HG02973 (cell line): ENCODE data around the gene KLHL2.
"Not testable (repeated sequence)": the region's sequence is repeated elsewhere in the genome, so short reads cannot be mapped to it uniquely, and the experiment has no call there.

ENCODE experiments used
- ATAC-seq: cut with Tn5 transposase; IDR thresholded peaks from one replicate; pipeline ENCODE4 v1.9.1; 2021; ENCODE audit warnings: moderate library complexity; ENCODE audit not compliant: unreplicated experiment

KLHL2 gene

DNA sequence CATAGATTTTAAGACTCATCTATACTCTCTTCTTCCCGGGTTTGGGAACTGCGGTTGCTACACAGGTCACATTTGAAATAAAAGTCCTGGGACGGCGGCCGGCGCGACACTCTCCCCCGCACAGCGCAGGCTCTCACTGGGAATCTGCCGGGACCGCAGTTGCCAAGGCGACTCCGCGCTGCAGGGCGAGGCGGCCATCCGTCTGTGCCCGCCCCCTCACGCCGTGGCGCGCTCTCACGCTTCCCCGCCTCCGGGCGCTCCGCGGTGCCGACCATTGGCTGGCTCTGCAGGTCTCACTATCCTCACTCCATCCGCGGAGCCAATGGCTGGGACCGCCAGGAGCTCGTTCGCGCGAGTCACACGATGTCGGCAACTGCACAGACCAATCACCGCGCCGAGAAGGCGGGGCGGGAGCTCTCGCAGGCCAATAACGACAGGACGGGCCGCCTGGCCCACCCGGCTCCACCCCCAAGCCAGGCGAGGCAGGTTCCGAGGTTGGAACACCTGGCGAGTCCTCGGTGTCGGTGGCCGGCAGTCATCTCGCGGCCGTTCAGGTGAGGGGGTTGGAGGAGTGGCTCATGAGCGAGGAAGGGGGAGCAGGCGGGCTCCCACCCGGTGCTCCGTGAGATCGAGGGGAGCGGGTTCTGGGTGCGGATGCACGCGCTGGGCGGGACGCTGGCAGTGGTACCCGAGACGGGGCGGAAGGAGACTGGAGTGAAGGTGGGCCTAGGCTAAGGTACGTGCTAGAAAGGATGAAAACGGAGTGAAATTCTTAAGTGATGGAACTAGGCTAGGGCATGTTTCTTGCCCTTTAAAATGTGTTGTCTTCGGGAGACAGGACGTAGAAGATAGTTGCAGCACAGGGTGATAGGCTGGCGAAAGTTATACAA lies 120.1 kb downstream of the KLHL2 start, which contains the start of gene MSMO1:
Gene MSMO1 (plus strand): TSS at position 459 of the 890 bp plus-strand sequence. CDS start 5,702 bp downstream, outside the sequence.
- peak; percentile 98 for ATAC-seq

DNA sequence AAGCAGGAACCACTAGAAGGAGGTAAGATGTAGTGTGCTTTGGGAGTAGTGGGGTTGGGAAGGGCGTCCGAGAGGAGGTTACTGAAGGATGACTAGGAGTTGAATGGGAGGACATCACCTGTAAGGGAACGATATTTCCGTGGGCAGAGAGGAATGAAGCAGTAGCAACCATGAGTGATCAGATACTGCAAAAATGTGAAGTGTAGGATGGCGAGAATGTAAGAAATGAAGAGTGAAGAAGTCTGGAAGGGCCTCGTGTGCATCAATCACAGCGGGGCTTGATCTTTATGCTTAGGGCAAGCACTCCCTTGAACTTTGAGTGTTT lies 120.7 kb downstream of the KLHL2 start:
- peak; percentile 0 for ATAC-seq

DNA sequence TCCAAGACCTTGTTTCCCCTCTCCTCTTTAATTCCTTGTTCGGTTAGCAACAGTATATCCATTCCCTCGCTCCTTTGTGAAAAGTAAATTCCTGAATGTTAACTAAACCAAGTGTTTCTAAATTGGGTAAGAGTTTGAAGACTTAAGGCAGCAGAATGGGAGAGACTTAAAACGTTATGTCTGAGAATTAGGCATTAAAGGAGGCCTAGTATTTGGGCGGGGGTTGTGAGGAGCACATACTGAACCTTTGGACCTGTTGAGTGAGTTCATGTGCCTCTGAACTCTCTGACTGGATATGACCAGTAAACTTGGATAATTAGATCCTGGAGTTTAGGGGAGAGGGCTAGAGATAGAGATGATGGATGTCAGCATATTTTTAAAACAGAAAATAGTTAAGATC lies 121.3 kb downstream of the KLHL2 start:
- no peak for ATAC-seq

DNA sequence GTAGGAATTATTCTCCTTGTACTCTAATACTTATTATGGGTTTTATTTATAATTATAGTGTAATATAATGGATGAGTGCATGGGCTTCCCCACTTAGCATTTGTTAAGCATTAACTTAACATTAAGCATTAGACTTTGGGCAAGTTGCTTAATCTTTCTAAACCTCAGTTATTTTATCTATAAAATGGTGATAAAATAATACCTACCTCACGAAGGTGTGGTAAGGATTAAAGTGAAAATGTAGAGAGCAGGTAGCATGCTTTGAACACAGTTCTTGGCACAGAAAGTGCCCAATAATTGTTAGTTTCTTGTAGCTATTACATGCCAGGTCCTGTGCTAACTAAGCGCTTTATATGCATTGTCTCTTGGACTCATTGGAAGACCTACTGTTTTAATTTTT lies 122.7 kb downstream of the KLHL2 start:
- ATAC-seq = no peak

DNA sequence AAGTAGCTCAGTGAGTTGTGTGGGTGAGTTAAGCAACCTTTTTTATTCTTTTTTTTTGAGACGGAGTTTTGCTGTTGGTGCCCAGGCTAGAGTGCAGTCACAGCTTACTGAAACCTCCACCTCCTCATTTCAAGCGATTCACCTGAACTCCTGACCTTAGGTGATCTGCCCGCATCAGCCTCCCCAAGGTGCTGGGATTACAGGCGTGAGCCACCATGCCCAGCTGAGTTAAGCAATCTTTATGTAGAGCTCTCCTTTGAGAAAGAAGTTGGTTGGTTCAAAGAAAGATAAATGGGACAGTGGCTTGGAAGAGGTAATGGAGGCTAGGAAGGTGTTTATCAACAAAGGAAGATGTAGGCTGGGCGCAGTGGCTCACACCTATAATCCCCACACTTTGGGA lies 123.3 kb downstream of the KLHL2 start:
- ATAC-seq = no peak

DNA sequence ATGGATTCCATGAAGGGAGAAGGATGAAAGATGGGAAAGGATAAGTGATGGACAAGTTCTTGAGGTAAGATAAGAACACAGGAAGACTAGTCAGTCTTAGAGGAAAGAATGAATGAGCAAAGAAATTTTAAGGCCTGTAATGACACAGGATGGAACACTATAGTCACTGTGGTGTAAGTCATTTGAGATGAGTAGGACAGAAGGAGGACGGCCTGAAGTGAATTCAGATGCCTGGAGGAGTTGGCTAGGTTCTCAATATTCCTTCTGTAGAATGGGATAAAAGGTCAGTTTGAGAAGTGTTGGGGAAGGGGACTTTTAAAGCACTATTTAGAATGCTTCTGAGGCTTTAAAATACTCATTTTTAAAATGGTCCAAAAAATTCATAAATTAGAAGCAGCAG lies 124.0 kb downstream of the KLHL2 start:
- no peak for ATAC-seq

DNA sequence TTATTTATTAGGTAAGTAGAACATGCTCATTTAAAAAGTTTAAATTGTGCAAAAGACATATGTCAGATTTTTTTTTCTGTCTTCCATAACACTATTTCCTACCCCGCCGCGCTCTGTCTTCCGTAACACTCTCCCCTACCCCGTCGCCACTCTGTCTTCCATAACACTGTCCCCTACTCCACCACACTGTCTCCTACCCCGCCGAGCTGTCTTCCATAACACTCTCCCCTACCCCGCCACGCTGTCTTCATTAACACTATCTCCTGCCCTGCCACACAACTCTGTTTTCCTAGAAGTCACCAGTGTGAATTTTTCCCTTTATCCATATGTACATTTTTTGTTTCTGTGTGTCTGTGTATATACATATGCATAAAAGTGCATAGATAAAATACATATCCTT lies 124.5 kb downstream of the KLHL2 start:
- ATAC-seq = no peak

DNA sequence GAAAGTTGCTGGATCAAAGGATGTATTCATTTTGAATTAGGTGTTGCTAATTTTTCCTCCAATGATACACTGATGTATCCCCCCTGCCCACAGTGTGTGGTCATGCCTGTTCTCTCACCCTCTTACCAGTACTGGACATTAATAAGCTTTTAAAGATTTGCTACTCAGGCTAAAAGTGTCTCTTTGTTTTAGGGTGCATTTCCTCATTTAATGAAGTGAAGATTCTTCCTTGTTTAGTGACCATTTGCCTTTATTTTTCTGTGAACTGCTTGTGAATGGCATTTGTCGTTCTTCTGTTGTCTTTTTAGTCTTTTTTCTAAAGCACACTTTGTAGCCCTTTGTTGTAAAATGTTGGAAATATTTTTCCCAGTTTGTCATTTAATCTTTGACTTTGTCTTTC lies 125.1 kb downstream of the KLHL2 start:
- ATAC-seq = no peak

DNA sequence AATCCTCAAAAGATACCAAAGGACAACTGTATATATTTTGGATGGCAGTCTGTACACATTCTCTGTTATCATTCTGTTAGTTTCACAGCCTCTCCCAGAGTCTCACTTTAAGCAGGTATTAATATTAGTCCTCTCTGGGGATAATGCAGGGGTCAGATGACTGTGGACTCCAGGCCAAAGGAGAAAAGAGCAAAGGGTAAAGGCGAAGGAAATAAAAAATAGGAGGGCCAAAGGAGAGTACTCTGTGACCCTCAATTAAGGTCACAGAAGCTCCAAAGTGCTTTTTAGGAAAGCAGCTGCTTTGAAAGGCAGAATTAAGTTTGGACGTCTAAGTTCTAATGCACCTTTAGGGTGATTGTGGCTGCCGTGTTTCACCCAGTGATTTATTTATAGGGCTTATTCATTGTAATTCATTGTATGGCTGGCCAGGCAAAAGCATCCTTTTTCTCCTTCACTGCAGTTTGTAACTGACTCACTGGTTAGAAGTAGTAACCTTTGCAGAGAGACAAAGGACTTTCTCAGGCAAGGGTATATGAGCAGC lies 127.9 kb downstream of the KLHL2 start:
- ATAC-seq = no peak

DNA sequence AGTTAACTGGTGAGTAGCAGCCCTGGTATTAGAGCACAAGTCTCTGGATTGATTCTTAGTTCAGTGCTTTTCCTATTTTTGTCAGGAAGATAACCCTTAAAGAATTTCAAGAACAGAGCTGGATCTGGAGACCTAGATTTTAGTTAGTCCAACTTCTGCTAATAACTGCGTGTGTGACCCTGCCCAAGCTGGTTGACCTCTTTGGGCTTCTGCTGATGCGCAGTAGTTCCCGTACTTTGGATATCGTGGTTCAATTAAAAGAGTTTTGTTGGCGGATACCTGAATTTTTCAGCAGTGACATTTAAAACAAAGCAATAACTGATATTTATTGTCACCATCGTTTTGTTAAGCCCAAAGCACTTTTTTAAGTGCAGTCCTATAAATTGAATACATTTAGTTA lies 129.4 kb downstream of the KLHL2 start:
- ATAC-seq = no peak

DNA sequence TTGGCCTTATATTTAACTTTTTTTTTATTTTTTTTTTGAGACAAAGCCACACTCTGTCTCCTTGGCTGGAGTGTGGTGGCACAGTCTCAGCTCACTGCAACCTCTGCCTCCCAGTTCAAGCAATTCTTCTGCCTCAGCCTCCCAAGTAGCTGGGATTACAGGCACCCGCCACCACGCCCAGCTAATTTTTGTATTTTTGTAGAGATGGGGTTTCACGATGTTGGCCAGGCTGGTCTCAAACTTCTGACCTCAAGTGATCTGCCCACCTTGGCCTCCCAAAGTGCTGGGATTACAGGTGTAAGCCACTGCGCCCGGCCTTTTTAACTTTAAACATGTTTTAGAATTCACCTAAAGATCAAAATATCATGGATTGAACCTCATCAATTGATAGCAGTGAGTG lies 135.0 kb downstream of the KLHL2 start:
- not testable (repeated sequence) for ATAC-seq

DNA sequence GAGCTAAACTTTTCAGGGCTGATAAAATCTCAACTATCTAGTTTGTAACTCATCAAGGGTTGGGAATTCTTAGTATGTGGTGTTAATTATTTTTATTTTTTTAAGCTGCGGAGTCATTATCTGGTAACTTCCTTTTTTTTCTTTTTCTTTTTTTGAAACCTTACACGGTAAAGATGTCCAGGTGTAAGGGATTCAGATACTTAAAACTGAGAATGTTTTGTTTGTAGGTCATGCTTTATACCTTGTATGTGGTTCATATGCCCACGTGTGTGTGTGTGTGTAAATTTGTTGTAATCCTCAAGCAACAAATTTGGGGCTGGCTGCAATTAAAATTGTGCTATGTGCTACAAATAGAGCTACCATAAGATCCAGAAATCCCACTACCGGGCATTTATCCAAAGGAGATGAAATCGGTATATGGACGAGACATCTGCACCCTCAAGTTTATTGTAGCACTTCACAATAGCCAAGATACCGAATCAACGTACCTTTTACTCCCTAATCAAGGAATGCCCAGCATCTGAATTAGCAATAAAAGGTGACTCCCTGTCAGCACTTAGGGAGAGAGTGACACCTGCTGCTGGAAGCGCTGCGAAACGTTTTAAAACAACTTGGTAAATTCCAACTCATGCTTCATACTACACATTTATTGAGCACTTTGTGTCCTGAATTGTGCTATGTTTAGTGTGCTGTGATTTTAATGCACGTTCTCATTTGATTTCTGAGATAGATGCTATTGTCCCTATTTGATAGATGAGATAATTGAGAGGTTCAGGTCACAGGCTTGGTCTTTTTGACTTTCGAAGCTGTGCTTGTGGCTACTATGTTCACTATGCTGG lies 136.2 kb downstream of the KLHL2 start:
- no peak for ATAC-seq

DNA sequence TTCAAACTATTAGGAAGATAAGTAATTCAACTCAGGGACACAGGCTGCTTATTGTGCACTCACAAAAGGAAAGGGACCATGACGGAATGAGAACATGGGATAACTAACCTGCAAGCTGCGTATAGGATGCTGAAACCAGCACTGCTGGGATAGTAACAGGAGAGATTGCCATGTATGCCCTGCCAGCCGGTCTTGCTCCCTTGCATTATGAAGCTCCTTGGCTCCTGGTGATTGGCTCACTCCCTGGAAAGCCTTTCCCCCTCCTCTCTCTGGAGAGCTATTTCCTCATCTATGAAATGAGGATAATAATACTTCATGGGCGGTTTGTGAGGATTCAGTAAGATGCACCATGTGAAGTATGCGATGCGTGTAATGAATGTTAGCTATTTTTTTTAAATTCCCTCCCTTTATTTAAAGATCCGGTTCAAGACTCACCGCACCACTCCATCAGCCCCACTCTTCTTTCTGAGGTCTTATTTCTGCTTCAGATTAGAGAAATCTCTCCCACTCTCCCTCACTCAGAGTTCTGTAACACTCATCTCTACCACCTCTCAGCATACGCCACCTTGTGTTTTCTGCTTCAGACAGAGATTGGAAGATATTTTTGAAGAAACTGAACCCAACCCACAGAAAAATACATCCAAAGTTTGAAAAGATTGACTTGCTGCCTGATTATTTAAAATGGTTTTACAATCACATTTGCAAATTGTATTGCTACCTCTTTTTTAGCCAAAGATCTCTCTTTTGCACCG lies 138.5 kb downstream of the KLHL2 start:
- ATAC-seq = no peak

DNA sequence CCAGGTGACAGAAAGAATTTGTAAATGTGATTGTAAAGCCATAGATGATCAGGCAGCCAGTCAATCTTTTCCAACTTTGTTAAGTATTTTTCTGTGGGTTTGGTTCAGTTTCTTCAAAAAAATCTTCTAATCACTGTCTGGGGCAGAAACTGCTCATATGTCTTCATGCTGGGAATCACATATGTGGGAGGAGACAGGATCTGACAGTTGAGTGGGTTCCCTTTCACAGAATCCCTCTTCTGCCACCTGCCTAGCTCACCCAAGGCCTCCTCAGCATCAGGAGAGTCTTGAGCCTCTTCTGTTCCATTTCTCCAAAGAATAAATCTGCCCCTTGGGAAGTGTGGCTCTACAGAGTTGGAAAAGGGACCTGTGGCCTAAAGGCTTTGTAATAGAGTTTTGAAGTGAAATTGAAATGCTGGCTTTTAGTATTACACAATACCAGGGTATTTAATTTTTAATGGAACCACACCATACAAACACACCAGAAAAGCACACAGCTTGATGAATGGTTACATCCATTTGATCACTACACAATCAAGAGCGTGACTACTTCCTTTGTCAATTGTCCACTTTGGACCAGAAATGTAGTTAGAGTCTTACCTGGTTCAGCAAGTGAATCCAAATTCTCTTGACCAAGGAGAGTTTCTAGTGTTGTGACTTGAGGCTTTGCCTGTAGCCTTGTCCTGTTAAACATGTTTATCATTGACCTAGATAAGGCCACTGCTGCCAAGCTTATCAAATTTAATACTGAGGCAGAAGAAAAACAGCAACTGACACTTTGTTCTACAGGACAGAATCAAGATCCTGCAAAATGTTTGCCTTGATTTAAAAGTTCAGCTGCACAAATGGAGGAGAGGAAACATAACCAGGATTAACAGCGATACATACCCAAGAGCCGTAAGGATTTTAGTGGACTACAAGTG lies 140.5 kb downstream of the KLHL2 start:
- ATAC-seq = no peak

DNA sequence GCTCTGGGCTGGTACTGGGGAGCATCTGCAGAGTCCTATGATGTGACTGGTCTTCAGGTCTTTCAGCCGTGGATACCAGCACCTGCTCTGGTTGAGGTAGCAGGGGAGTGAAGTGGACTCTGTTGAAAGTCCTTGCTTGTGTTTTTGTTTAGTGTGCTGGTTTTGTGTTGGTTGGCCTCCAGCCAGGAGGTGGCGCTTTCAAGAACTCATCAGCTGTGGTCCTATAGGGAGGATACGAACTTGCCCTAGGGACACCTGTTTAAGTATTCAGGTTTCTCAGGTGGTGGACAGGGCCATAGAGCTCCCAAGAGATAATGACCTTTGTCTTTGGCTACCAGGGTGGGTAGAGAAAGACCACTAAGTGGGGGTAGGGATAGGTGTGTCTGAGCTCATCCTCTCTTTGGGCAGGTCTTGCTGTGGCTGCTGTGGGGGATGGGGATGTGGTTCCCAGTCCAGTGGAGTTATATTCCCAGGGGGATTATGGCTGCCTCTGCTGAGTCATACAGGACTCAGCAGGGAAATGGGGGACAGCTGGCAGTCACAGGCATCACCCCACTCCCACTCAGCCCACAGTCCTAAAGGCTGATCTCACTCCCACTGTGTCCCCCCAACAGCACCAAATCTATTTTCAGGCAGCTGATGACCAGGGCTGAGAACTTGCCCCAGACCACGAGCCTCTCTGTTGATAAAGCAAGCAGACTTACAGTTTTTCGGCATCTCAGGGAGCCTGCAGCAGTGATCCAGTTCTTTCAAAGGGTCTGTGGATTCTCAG lies 144.2 kb downstream of the KLHL2 start:
- no peak for ATAC-seq

DNA sequence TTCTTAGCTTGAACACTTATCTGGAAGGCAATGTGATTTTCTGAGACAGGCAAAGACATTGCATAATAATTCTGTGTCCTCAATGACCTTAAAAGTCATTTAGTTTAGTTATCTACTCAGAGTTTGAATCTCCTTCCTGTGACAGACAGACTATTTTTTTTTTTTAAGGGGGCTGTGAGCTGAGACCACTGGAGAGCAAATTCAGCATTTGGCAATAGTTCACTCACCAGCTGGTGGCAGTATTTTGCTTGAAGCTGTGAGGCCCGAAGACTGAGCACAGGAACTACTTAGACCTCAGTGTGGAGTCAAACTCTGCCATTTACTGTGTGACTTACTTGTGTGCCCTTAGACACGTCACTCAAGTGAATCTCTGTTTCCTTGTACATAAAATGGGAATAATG lies 148.5 kb downstream of the KLHL2 start:
- no peak for ATAC-seq

DNA sequence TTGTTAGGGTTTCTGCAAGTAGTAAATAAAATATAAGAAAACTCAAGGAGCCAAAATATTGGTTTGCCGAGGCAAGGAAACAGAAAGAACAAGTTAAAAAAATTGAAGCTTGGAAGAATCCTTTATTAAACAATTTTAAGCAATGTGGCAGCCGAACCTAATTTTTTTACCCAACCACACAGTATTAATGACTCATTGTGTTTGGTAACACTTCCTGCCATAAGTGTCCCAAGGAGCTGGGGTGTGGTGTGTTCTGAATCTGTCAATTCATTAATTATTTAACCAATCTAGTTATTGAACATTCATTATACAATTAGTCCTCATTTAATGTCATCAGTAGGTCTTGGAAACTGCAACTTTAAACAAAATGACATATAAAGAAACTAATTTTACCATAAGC lies 152.1 kb downstream of the KLHL2 start:
- no peak for ATAC-seq

DNA sequence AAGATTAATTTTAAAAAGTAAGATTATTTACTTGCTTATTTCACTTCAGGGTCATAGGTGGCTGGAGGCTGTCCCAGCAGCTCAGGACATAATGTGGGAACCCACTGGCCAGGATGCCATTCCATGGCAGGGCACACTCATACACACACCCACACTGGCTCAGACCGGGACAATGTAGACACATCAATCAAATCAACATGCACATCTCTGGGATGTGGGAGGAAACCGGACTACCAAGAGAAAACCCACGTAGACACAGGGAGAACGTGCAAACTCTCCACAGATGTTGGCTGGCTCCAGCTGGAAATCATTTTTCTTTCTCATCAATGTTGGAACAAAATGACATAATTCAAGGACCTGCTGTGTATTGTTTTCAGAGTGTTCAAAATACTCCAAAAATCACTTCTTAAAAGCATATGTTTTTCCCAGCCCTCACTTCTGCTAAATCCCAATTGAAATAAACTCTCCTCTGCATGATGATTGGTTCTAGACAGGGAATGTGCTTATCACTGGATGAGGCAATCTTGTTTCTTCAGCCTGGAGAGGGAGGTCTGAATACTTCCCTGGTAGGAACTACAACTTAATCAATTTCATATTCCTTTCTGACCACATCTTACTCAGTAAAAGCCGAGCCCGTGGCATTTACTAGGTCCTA lies 152.8 kb downstream of the KLHL2 start:
- ATAC-seq = no peak
